Measurements from ENCODE around the gene FGF4. TPM values are rescaled to one million over a fixed set of nuclear protein-coding genes. Genes with fewer than 3 reads are reported as not detected.

FGF4 gene
- total RNA-seq, 1 experiment from 2014 or later: 5.9 TPM

- no peak for DNase-seq (ENCODE audit: low spot score)
- no peak for TF ChIP-seq ETV6 (CRISPR knock-in tag; IDR thresholded peaks at IDR 0.05)
- TF ChIP-seq ZNF512 (CRISPR knock-in tag; IDR thresholded peaks at IDR 0.05; ENCODE audit: borderline replicate concordance): no peak
- TF ChIP-seq SMAD4 (CRISPR knock-in tag; IDR thresholded peaks at IDR 0.05): no peak
- TF ChIP-seq ATF3 (CRISPR knock-in tag; conservative IDR thresholded peaks at IDR 0.05): no peak
- TF ChIP-seq ATF1 (CRISPR knock-in tag; IDR thresholded peaks at IDR 0.05): no peak
- TF ChIP-seq MLX (CRISPR knock-in tag; IDR thresholded peaks at IDR 0.05): no peak
- Mint-ChIP-seq H3K36me3 (no peaks in the 10 kb centered on the region), H3K27ac (no peak overlapping the region), H3K4me3 (no peak overlapping the region), H3K9me3 (peaks cover 6% of the 10 kb centered on the region; the same call in 1 of the 2 replicates), H3K27me3 (ENCODE audit: low read depth) (no peaks in the 10 kb centered on the region), H3K4me1 (peaks cover 8% of the 10 kb centered on the region)
- ChIA-PET POLR2A (no interaction called here), CTCF (interaction anchor here (0.5 to 0.6 kb wide), 2 partner anchors 48 to 283 kb away, joined by 3 read pairs; no protein-coding TSS in a partner anchor)
- ATAC-seq: no peak
These were observed 13.8 kb upstream of the FGF4 start for GRCh38 chr11:69788956-69789355.

- Mint-ChIP-seq H3K4me3 (no peak overlapping the region), H3K36me3 (no peaks in the 10 kb centered on the region), H3K27ac (no peak overlapping the region), H3K4me1 (peaks cover 8% of the 10 kb centered on the region), H3K27me3 (ENCODE audit: low read depth) (no peaks in the 10 kb centered on the region), H3K9me3 (0 out of 2 replicates have a peak, but pooled peaks cover under 1% of the 10 kb centered on the region)
- ATAC-seq (no peak; the same call in 1 of the 2 replicates), DNase-seq (ENCODE audit: low spot score) (no peak)
- no peak for TF ChIP-seq HMGXB4 (CRISPR knock-in tag; IDR thresholded peaks at IDR 0.05)
- ChIA-PET POLR2A (no interaction called here), CTCF (interaction anchor here (1.0 to 2.1 kb wide), 9 partner anchors 9 to 127 kb away, joined by 3 to 8 read pairs (median 4); partner anchors contain the start of gene FGF4)
These were observed 12.8 kb upstream of the FGF4 start for GRCh38 chr11:69787906-69788305.

GRCh38 chr11:69787457-69787856 is 12.3 kb upstream of the FGF4 start:
- H3K4me1 Mint-ChIP-seq: peaks cover 8% of the 10 kb centered on the region
- H3K36me3 Mint-ChIP-seq: no peaks in the 10 kb centered on the region
- no peak overlapping the region for H3K4me3 Mint-ChIP-seq
- H3K9me3 Mint-ChIP-seq: no peaks in the 10 kb centered on the region
- no peak overlapping the region for H3K27ac Mint-ChIP-seq
- ATAC-seq (peak; percentile 61), DNase-seq (ENCODE audit: low spot score) (no peak)
- ChIA-PET CTCF (interaction anchor here (1.0 to 2.1 kb wide), 9 partner anchors 9 to 128 kb away, joined by 3 to 8 read pairs (median 4); partner anchors contain the start of gene FGF4), POLR2A (no interaction called here)
- TF ChIP-seq SMAD3 (CRISPR knock-in tag; IDR thresholded peaks at IDR 0.05; ENCODE audit: borderline replicate concordance) (no peak), ATF6 (CRISPR knock-in tag; IDR thresholded peaks at IDR 0.05) (no peak), TEAD4 (CRISPR knock-in tag; IDR thresholded peaks at IDR 0.05) (no peak)
- no peaks in the 10 kb centered on the region for H3K27me3 Mint-ChIP-seq (ENCODE audit: low read depth)

- no peak overlapping the region for H3K4me3 Mint-ChIP-seq
- H3K36me3 Mint-ChIP-seq: no peaks in the 10 kb centered on the region
- ChIA-PET CTCF (no interaction called here), POLR2A (interaction anchor here (0.8 kb wide), 1 partner anchor 10 kb away, joined by 3 read pairs; no protein-coding TSS in a partner anchor)
- no peak for TF ChIP-seq ZMAT4 (CRISPR knock-in tag; IDR thresholded peaks at IDR 0.05)
- no peak for TF ChIP-seq FOXK1 (CRISPR knock-in tag; IDR thresholded peaks at IDR 0.05)
- no peak for TF ChIP-seq IRF2 (CRISPR knock-in tag; IDR thresholded peaks at IDR 0.05; ENCODE audit: borderline replicate concordance, low read depth)
- TF ChIP-seq KAT7 (CRISPR knock-in tag; IDR thresholded peaks at IDR 0.05; ENCODE audit: borderline replicate concordance): no peak
- no peak for TF ChIP-seq MLX (CRISPR knock-in tag; IDR thresholded peaks at IDR 0.05)
- no peak for TF ChIP-seq ZNF671 (CRISPR knock-in tag; IDR thresholded peaks at IDR 0.05)
- no peak for TF ChIP-seq SMAD3 (CRISPR knock-in tag; IDR thresholded peaks at IDR 0.05; ENCODE audit: borderline replicate concordance)
- TF ChIP-seq ZBTB21 (CRISPR knock-in tag; IDR thresholded peaks at IDR 0.05; ENCODE audit: borderline replicate concordance): no peak
- TF ChIP-seq ERG (CRISPR knock-in tag; IDR thresholded peaks at IDR 0.05): no peak
- DNase-seq (ENCODE audit: low spot score): no peak
- peaks cover 8% of the 10 kb centered on the region for H3K4me1 Mint-ChIP-seq
- H3K27me3 Mint-ChIP-seq (ENCODE audit: low read depth): peaks cover 16% of the 10 kb centered on the region
- H3K9me3 Mint-ChIP-seq: no peaks in the 10 kb centered on the region
- no peak overlapping the region for H3K27ac Mint-ChIP-seq
- ATAC-seq: no peak
These were observed 6.1 kb upstream of the FGF4 start for GRCh38 chr11:69781241-69781640.
